Measurements from ENCODE around the gene NAT16.
"Not testable (repeated sequence)": the region's sequence is repeated elsewhere in the genome, so short reads cannot be mapped to it uniquely, and the experiment has no call there.

NAT16 gene

GRCh38 chr7:101156866-101157589 is 23.1 kb downstream of the NAT16 start:
- DNase-seq: no peak

GRCh38 chr7:101156277-101156676 is 23.8 kb downstream of the NAT16 start:
- no peak for DNase-seq

GRCh38 chr7:101155303-101155702 is 24.8 kb downstream of the NAT16 start:
- no peak for DNase-seq

- DNase-seq: no peak
Observed at GRCh38 chr7:101154693-101155102, 25.4 kb downstream of the NAT16 start.

DNA sequence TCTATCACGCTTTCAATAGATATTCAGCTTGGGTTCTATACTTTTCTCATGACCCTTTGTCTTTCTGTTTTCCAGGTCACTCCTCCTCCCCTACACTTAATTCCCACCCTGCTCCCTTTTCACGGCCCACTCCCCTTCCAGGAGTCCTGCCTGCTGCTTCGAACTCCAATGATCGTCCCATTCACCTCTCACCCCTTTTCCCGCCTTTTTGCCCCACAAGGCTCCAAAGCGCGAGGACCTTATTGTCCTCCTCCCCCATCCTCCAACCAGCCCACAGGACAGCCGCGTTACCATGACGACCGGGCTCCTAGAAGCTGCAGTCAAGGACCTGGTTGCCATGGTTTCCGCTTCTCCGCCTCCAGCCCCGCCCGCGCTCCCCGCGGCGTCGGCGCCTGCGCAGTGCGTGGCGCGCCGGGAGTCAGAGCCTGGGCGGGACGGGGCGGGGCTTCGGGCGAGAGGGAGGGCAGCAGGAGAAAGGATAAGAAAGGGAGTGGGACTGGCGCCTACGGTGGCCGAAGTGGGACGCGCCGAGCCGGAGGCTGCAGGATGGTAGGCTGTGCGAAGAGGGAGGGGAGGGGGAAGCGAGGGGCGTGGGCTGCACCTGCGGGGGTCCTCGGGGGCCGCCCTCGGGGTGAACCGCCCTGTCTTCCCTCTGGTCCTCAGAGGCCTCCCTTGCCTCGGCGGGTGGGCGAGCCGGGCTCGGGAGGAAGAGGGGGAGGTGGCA is 26.0 kb downstream of the NAT16 start, which contains the start of gene AP1S1:
Gene AP1S1 (plus strand): TSS at position 508 of the 724 bp plus-strand sequence. CDS start 39 bp downstream, at position 547.
- peak; percentile 91 for DNase-seq

- DNase-seq: no peak
Observed at GRCh38 chr7:101151908-101152651, 28.0 kb downstream of the NAT16 start.

DNA sequence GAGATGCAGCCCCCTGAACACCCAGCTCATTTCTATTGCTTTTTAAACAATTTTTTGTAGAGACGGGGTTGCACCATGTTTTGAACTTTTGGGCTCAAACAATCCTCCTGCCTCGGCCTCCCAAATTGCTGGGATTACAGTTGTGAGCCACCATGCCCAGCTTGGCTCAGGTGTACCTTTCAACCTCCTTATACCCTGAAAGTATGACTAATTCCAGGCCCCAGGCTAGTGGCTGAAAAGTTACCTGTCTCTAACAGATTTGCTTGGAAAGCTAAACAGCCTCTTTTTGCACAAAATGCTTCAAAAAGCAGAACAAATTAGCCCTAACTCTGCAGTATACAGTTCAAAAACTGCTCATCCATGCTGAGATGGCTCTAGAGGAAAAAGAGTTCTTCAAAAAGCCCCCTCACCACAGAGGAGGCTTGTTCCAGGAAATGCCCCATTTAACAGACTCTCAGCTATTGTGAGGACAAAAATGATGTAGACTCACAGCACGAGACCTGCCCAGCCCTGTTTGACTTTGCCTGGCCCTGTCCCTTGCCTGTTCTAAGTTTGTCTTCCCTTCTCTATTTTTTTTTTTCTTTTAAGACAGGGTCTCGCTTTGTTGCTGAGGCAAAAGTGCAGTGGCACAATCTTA is 39.2 kb downstream of the NAT16 start:
- no peak for DNase-seq

GRCh38 chr7:101140339-101140699 is 39.8 kb downstream of the NAT16 start:
- no peak for DNase-seq

DNA sequence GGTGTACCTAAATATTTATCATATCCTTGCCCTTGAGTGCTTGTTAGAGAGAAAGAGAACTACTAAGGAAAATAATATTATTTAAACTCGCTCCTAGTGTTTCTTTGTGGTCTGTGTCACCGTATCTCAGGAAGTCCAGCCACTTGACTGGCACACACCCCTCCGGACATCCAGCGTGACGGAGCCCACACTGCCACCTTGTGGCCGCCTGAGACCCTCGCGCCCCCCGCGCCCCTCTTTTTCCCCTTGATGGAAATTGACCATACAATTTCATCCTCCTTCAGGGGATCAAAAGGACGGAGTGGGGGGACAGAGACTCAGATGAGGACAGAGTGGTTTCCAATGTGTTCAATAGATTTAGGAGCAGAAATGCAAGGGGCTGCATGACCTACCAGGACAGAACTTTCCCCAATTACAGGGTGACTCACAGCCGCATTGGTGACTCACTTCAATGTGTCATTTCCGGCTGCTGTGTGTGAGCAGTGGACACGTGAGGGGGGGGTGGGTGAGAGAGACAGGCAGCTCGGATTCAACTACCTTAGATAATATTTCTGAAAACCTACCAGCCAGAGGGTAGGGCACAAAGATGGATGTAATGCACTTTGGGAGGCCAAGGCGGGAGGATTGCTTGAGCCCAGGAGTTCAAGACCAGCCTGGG is 41.8 kb downstream of the NAT16 start:
- DNase-seq: peak; percentile 91

- no peak for DNase-seq
Observed at GRCh38 chr7:101137651-101138212, 42.4 kb downstream of the NAT16 start.

DNA sequence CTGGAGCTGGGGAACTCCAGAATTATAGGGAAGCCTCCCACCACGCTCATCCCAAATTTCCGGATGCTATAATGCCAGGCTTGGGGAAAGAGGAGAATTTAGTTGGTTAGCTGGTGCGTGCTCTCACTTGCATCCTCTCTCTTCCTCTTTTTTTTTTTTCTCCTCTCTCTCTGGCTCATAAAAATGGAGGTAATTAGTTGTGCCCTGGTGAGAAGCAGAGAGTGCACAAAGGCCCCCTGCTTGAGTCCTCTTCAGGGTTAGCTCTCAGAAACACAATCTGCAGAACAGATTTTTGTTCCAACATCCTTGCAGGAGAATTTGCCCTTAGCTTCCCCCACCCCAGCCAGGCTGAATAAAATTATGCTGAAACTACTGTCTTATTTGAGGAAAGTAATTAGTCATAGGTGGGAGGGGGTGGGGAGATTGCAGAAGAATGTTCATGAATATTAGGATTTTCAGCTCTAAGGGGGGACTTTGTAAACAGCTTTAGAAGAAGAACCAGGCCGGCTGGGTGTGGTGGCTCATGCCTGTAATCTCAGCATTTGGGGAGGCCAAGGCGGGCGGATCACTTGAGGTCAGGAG is 45.6 kb downstream of the NAT16 start:
- no peak for DNase-seq

GRCh38 chr7:101133621-101134398 is 46.3 kb downstream of the NAT16 start:
- DNase-seq: no peak

DNA sequence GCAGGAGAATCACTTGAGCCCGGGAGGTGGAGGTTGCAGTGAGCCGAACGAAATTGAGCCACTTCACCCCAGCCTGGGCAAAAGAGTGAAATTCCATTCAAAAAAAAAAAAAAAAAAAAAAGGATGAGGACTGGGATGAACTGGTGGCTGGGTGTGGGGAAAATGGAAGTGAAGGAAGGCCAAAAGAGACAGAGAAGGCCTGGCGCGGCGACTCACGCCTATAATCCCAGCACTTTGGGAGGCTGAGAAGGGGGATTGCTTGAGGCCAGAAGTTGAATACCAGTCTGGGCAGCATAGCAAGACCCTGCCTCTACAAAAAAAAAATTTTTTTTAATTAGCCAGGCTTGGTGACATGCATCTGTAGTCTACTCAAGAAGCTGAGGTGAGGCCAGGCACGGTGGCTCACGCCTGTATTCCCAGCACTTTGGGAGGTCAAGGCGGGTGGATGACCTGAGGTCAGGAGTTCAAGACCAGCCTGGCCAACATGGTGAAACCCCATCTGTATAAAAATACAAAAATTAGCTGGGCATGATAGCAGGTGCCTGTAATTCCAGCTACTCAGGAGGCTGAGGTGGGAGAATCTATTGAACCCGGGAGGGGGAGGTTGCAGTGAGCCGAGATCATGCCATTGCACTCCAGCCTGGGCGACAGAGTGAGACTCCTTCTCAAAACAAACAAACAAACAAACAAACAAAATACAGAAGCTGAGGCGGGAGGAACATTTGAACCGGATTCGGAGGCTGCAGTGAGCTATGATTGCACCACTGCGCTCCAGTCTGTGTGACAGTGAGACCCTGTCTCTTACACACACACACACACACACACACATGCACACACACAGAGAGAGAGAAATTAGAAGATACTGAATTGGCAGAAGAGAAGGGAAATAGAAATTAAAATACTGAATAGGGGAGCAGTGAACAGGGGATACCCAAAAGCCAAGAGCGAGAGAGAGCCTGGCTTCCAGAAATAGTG is 47.2 kb downstream of the NAT16 start:
- not testable (repeated sequence) for DNase-seq

GRCh38 chr7:101129603-101130117 is 50.4 kb downstream of the NAT16 start:
- DNase-seq: no peak

DNA sequence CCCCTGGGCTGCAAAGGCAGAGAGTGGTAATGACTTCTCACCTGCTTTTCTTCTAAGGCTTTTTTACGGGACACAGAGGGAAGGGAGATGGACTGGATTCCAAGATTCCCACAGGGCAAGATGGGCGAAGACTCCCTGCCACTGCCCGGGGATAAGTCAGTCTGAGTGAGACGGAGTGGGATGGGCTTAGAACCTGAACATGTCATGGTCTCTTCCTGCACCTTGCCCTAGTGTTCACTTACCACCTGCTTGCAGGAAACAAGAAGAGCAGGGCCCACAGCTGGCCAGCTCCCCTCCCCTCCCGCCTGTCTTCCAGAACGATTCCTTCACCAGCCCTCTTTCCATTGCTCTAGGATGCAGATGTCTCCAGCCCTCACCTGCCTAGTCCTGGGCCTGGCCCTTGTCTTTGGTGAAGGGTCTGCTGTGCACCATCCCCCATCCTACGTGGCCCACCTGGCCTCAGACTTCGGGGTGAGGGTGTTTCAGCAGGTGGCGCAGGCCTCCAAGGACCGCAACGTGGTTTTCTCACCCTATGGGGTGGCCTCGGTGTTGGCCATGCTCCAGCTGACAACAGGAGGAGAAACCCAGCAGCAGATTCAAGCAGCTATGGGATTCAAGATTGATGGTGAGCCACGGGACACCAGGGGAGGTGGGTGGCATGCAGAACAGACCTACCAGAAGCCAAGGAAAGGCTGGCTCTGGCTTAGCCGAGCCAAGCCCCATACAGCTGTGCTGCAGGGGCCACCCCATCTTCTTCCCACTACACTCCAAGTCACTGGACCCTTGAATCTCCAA is 51.9 kb downstream of the NAT16 start:
- DNase-seq: no peak

DNA sequence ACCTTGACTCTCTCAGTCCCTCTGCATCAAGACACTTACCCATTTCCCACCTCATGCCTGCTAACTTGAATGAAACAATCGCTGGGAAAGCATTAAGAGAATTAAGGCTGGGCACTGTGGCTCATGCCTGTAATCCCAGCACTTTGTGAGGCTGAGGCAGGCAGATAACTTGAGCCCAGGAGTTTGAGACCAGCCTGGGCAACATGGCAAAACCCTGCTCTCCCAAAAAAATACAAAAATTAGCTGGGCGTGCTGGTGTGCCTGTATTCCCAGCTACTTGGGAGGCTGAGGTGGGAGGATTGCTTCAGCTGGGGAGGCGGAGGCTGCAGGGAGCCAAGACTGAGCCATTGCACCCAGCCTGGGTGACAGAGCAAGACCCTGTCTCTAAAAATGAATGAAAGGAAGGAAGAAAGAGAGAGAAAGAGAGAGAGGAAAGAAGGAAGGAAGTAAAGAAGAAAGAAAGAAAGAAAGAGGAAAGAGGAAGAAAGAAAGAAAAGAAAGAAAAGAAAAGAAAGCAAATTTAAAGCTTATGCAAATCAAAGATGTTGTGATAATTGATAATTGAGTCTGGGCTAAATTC is 52.5 kb downstream of the NAT16 start:
- no peak for DNase-seq

DNA sequence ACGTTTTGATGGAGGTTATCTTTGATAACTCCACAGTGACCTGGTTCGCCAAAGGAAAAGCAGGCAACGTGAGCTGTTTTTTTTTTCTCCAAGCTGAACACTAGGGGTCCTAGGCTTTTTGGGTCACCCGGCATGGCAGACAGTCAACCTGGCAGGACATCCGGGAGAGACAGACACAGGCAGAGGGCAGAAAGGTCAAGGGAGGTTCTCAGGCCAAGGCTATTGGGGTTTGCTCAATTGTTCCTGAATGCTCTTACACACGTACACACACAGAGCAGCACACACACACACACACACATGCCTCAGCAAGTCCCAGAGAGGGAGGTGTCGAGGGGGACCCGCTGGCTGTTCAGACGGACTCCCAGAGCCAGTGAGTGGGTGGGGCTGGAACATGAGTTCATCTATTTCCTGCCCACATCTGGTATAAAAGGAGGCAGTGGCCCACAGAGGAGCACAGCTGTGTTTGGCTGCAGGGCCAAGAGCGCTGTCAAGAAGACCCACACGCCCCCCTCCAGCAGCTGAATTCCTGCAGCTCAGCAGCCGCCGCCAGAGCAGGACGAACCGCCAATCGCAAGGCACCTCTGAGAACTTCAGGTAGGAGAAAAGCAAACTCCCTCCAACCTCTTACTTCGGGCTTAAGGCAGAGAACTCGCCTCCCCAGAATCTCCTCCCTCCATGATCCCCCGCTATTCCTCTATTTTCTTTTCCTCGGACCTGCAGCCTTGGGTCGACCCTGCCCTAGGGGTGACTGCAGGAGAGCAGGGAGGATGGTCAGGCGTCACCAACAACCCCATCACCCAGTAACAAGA is 53.2 kb downstream of the NAT16 start, which contains the start of gene SERPINE1:
Gene SERPINE1 (plus strand): TSS at position 454 of the 809 bp plus-strand sequence. CDS start 1,290 bp downstream, outside the sequence.
- peak; percentile 22 for DNase-seq
